Stimulated activated effector memory CD8-positive, alpha-beta T cell treated with anti-CD3 and anti-CD28 coated beads, Interleukin-12 subunit alpha, Interleukin-12 subunit beta, amount 100 ng/mL, for 72 hours (primary cell): ENCODE data around the gene PADI4.

Source experiments
- ATAC-seq: fragments of 150-1000 bp; cut with Tn5 transposase; 2 replicates; pipeline ENCODE4 v1.10.0; 2021
- DNase-seq, 2 donors: peaks; one replicate each; pipeline ENCODE4 v3.0.0; 2021 to 2022; ENCODE audit warnings: low spot score in 2 of 2
- H3K27ac Mint-ChIP-seq: one replicate; pipeline ENCODE4 v1.8.0; 2022; ENCODE audit warnings: mild to moderate bottlenecking, mixed read lengths
- H3K36me3 Mint-ChIP-seq: one replicate; pipeline ENCODE4 v1.8.0; 2022; ENCODE audit warnings: mild to moderate bottlenecking, mixed read lengths
- H3K4me1 Mint-ChIP-seq: one replicate; pipeline ENCODE4 v1.8.0; 2022; ENCODE audit warnings: mixed read lengths
- H3K4me3 Mint-ChIP-seq: one replicate; pipeline ENCODE4 v1.8.0; 2022; ENCODE audit warnings: mild to moderate bottlenecking, mixed read lengths
- H3K9me3 Mint-ChIP-seq: one replicate; pipeline ENCODE4 v1.8.0; 2022; ENCODE audit warnings: mixed read lengths

The PADI4 gene

GRCh38 chr1:17307946-17308345, at the start of gene PADI4:
Gene PADI4, plus strand, starts transcription at chr1:17308197. Its CDS starts 26 bp downstream, at chr1:17308223.
- no peaks in the 10 kb centered on the region for H3K4me1 Mint-ChIP-seq
- no peak within 1 kb of the TSS for H3K4me3 Mint-ChIP-seq
- DNase-seq (no peak), ATAC-seq (no peak)
- peaks cover under 1% of the 10 kb centered on the region for H3K9me3 Mint-ChIP-seq
- no peaks in the 10 kb centered on the region for H3K36me3 Mint-ChIP-seq
- no peak within 1 kb of the TSS for H3K27ac Mint-ChIP-seq

GRCh38 chr1:17258758-17259130, 49.3 kb upstream of the PADI4 start:
- ATAC-seq (no peak), DNase-seq (no peak)
- no peaks in the 10 kb centered on the region for H3K36me3 Mint-ChIP-seq
- no peak overlapping the region for H3K27ac Mint-ChIP-seq
- no peaks in the 10 kb centered on the region for H3K9me3 Mint-ChIP-seq
- no peaks in the 10 kb centered on the region for H3K4me1 Mint-ChIP-seq
- H3K4me3 Mint-ChIP-seq = no peak overlapping the region

GRCh38 chr1:17259233-17259873, 48.6 kb upstream of the PADI4 start:
- no peak overlapping the region for H3K4me3 Mint-ChIP-seq
- H3K36me3 Mint-ChIP-seq = no peaks in the 10 kb centered on the region
- ATAC-seq = no peak
- no peaks in the 10 kb centered on the region for H3K9me3 Mint-ChIP-seq
- H3K4me1 Mint-ChIP-seq = no peaks in the 10 kb centered on the region
- no peak for DNase-seq
- no peak overlapping the region for H3K27ac Mint-ChIP-seq

- H3K27ac Mint-ChIP-seq = no peak overlapping the region
- no peaks in the 10 kb centered on the region for H3K4me1 Mint-ChIP-seq
- H3K9me3 Mint-ChIP-seq = no peaks in the 10 kb centered on the region
- ATAC-seq (no peak), DNase-seq (no peak)
- no peaks in the 10 kb centered on the region for H3K36me3 Mint-ChIP-seq
- H3K4me3 Mint-ChIP-seq = no peak overlapping the region
Observed at GRCh38 chr1:17260264-17260663, 47.7 kb upstream of the PADI4 start.

- Mint-ChIP-seq H3K4me3 (no peak overlapping the region), H3K36me3 (no peaks in the 10 kb centered on the region), H3K9me3 (no peaks in the 10 kb centered on the region), H3K4me1 (no peaks in the 10 kb centered on the region), H3K27ac (no peak overlapping the region)
- no peak for DNase-seq
- ATAC-seq = no peak
Observed at GRCh38 chr1:17260738-17261137, 47.3 kb upstream of the PADI4 start.

- Mint-ChIP-seq H3K4me1 (no peaks in the 10 kb centered on the region), H3K27ac (no peak overlapping the region), H3K9me3 (no peaks in the 10 kb centered on the region), H3K36me3 (no peaks in the 10 kb centered on the region), H3K4me3 (no peak overlapping the region)
- no peak for ATAC-seq
- no peak for DNase-seq
Observed at GRCh38 chr1:17263936-17264335, 44.1 kb upstream of the PADI4 start.

GRCh38 chr1:17264470-17264869, 43.5 kb upstream of the PADI4 start:
- H3K36me3 Mint-ChIP-seq = no peaks in the 10 kb centered on the region
- ATAC-seq (no peak), DNase-seq (no peak)
- H3K9me3 Mint-ChIP-seq = no peaks in the 10 kb centered on the region
- no peak overlapping the region for H3K27ac Mint-ChIP-seq
- H3K4me1 Mint-ChIP-seq = no peaks in the 10 kb centered on the region
- no peak overlapping the region for H3K4me3 Mint-ChIP-seq

GRCh38 chr1:17265162-17265561, 42.8 kb upstream of the PADI4 start:
- DNase-seq (no peak), ATAC-seq (no peak)
- Mint-ChIP-seq H3K27ac (no peak overlapping the region), H3K36me3 (no peaks in the 10 kb centered on the region), H3K9me3 (no peaks in the 10 kb centered on the region), H3K4me3 (no peak overlapping the region), H3K4me1 (no peaks in the 10 kb centered on the region)

GRCh38 chr1:17265950-17266349, 42.0 kb upstream of the PADI4 start:
- Mint-ChIP-seq H3K4me1 (no peaks in the 10 kb centered on the region), H3K4me3 (no peak overlapping the region), H3K36me3 (no peaks in the 10 kb centered on the region), H3K27ac (no peak overlapping the region), H3K9me3 (no peaks in the 10 kb centered on the region)
- no peak for ATAC-seq
- no peak for DNase-seq

- H3K27ac Mint-ChIP-seq = no peak overlapping the region
- no peaks in the 10 kb centered on the region for H3K4me1 Mint-ChIP-seq
- H3K36me3 Mint-ChIP-seq = no peaks in the 10 kb centered on the region
- ATAC-seq (no peak), DNase-seq (no peak)
- no peaks in the 10 kb centered on the region for H3K9me3 Mint-ChIP-seq
- H3K4me3 Mint-ChIP-seq = no peak overlapping the region
Observed at GRCh38 chr1:17270891-17271765, 36.9 kb upstream of the PADI4 start.

GRCh38 chr1:17272066-17272465, 35.9 kb upstream of the PADI4 start:
- Mint-ChIP-seq H3K27ac (no peak overlapping the region), H3K4me1 (no peaks in the 10 kb centered on the region), H3K4me3 (no peak overlapping the region), H3K36me3 (no peaks in the 10 kb centered on the region), H3K9me3 (no peaks in the 10 kb centered on the region)
- ATAC-seq (no peak), DNase-seq (no peak)

- H3K9me3 Mint-ChIP-seq = no peaks in the 10 kb centered on the region
- H3K4me3 Mint-ChIP-seq = no peak overlapping the region
Observed at GRCh38 chr1:17272646-17273045, 35.4 kb upstream of the PADI4 start.

GRCh38 chr1:17273096-17273495, 34.9 kb upstream of the PADI4 start:
- Mint-ChIP-seq H3K9me3 (no peaks in the 10 kb centered on the region), H3K4me1 (no peaks in the 10 kb centered on the region), H3K36me3 (no peaks in the 10 kb centered on the region), H3K27ac (no peak overlapping the region), H3K4me3 (no peak overlapping the region)
- ATAC-seq (no peak), DNase-seq (no peak)

More at GRCh38 chr1:17272646-17273045, 35.4 kb upstream of the PADI4 start:
- DNase-seq = no peak
- Mint-ChIP-seq H3K27ac (no peak overlapping the region), H3K4me1 (no peaks in the 10 kb centered on the region), H3K36me3 (no peaks in the 10 kb centered on the region)
- no peak for ATAC-seq

GRCh38 chr1:17274186-17275170, 33.5 kb upstream of the PADI4 start:
- H3K27ac Mint-ChIP-seq = no peak overlapping the region
- ATAC-seq = peak; percentile 67
- no peaks in the 10 kb centered on the region for H3K9me3 Mint-ChIP-seq
- no peaks in the 10 kb centered on the region for H3K4me1 Mint-ChIP-seq
- H3K4me3 Mint-ChIP-seq = no peak overlapping the region
- no peaks in the 10 kb centered on the region for H3K36me3 Mint-ChIP-seq
- DNase-seq = peak; percentile 26 to 68

- Mint-ChIP-seq H3K27ac (no peak overlapping the region), H3K4me3 (no peak overlapping the region), H3K36me3 (no peaks in the 10 kb centered on the region), H3K4me1 (no peaks in the 10 kb centered on the region), H3K9me3 (no peaks in the 10 kb centered on the region)
- ATAC-seq = no peak
- DNase-seq = no peak
Observed at GRCh38 chr1:17276568-17276967, 31.4 kb upstream of the PADI4 start.
